ENCODE results near the gene FXN. TPM values are rescaled to one million over a fixed set of nuclear protein-coding genes. Genes with fewer than 3 reads are reported as not detected.

Gene FXN
- polyA plus RNA-seq, 1 of the 3 experiments (the other 2 are of a cell fraction), result 15.7 TPM

GRCh38 chr9:69029535-69029934 is 6.0 kb upstream of the FXN start:
- TF ChIP-seq RXRA (IDR thresholded peaks at IDR 0.05; ENCODE audit: borderline replicate concordance, low read depth) (no peak), REST (IDR thresholded peaks at IDR 0.05; ENCODE audit: low read depth, low read length) (no peak), MEF2A (IDR thresholded peaks at IDR 0.05; ENCODE audit: borderline replicate concordance, low read depth) (no peak), IRF3 (IDR thresholded peaks at IDR 0.05; ENCODE audit: low read depth, low read length) (no peak), RCOR1 (IDR thresholded peaks at IDR 0.05; ENCODE audit: low read length) (no peak), USF1 (IDR thresholded peaks at IDR 0.05; ENCODE audit: borderline replicate concordance, low read depth) (no peak)
- H3K27ac ChIP-seq (ENCODE audit: low read depth in 2 of 2, low read length in 1 of 2), result no peak overlapping the region
- H3K36me3 ChIP-seq (replicated peaks in 1 of 2; ENCODE audit: control insufficient read depth in 1 of 2, insufficient read depth in 2 of 2, low read length in 1 of 2), result no peaks in the 10 kb centered on the region
- DNase-seq, result no peak
- no peak overlapping the region for H3K4me2 ChIP-seq
- H3K9ac ChIP-seq, result no peak overlapping the region
- H4K20me1 ChIP-seq (ENCODE audit: insufficient read depth), result no peaks in the 10 kb centered on the region
- no peaks in the 10 kb centered on the region for H3K9me3 ChIP-seq
- ChIA-PET POLR2A (no interaction called here), CTCF (no interaction called here)
- H3K79me2 ChIP-seq (ENCODE audit: insufficient read depth), result no peaks in the 10 kb centered on the region
- peaks cover 2% of the 10 kb centered on the region for H3F3A ChIP-seq (replicated peaks; ENCODE audit: insufficient read depth)
- no peak overlapping the region for H3K4me3 ChIP-seq (ENCODE audit: low read depth in 2 of 2, low read length in 1 of 2)
- no peaks in the 10 kb centered on the region for H3K4me1 ChIP-seq (ENCODE audit: control insufficient read depth in 1 of 2, insufficient read depth in 2 of 2, low read depth in 1 of 2, low read length in 1 of 2)
- H3K27me3 ChIP-seq (ENCODE audit: insufficient read depth), result peaks cover 26% of the 10 kb centered on the region; the same call in 1 of the 2 replicates
- H2AFZ ChIP-seq (ENCODE audit: low read depth), result no peak overlapping the region
- H3K9me2 ChIP-seq, result no peaks in the 10 kb centered on the region

GRCh38 chr9:69030851-69031645 is 4.5 kb upstream of the FXN start:
- Histone ChIP-seq H3K9ac (no peak overlapping the region), H3K79me2 (ENCODE audit: insufficient read depth) (no peaks in the 10 kb centered on the region), H3K36me3 (replicated peaks in 1 of 2; ENCODE audit: control insufficient read depth in 1 of 2, insufficient read depth in 2 of 2, low read length in 1 of 2) (no peaks in the 10 kb centered on the region), H3K4me1 (ENCODE audit: control insufficient read depth in 1 of 2, insufficient read depth in 2 of 2, low read depth in 1 of 2, low read length in 1 of 2) (0 out of 4 replicates have a peak, but pooled peaks cover 0 to 2% of the 10 kb centered on the region in 2 experiments), H3K4me2 (no peak overlapping the region), H3K9me2 (no peaks in the 10 kb centered on the region), H3K9me3 (no peaks in the 10 kb centered on the region), H2AFZ (ENCODE audit: low read depth) (no peak overlapping the region), H4K20me1 (ENCODE audit: insufficient read depth) (no peaks in the 10 kb centered on the region), H3F3A (replicated peaks; ENCODE audit: insufficient read depth) (peaks cover 3% of the 10 kb centered on the region), H3K27ac (ENCODE audit: low read depth in 2 of 2, low read length in 1 of 2) (no peak overlapping the region), H3K27me3 (ENCODE audit: insufficient read depth) (peaks cover 13% of the 10 kb centered on the region; the same call in 1 of the 2 replicates), H3K4me3 (ENCODE audit: low read depth in 2 of 2, low read length in 1 of 2) (no peak overlapping the region)
- ChIA-PET CTCF (interaction anchor here (0.9 to 6.3 kb wide), 4 partner anchors 32 to 447 kb away, joined by 3 to 67 read pairs (median 4); no protein-coding TSS in a partner anchor), POLR2A (no interaction called here)
- TF ChIP-seq CTCF (IDR thresholded peaks at IDR 0.05) (no peak), GABPA (IDR thresholded peaks at IDR 0.05; ENCODE audit: low read depth) (no peak), TAF1 (IDR thresholded peaks at IDR 0.05; ENCODE audit: borderline replicate concordance, low read depth, low read length) (no peak), RAD21 (IDR thresholded peaks at IDR 0.05; ENCODE audit: low read length) (no peak)
- no peak for DNase-seq
- WGBS (ENCODE audit: low lambda C conversion rate), result 59% methylated on average over 1 of the region's 1 CpG
